ENCODE data around the gene C9orf85.

DNA sequence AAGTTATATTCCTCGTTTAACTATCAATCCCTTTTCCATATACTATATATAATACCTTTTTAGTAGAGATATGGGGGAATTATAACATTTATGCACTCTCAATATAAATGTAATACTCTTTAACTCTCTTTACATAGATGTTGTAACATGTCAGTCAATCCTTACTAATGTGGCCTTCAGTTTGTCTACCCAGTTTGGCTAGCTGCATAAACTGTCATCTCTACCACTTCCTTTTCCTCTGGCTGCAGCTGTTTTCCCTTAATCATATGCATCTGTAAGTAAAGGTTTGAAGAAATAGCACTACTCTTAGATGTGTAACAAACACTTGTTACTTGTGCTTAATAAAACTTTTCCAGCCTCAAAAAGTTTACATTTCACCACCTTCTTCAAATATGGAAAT is 13.9 kb upstream of the C9orf85 start:
- TF ChIP-seq, protein P1, sequence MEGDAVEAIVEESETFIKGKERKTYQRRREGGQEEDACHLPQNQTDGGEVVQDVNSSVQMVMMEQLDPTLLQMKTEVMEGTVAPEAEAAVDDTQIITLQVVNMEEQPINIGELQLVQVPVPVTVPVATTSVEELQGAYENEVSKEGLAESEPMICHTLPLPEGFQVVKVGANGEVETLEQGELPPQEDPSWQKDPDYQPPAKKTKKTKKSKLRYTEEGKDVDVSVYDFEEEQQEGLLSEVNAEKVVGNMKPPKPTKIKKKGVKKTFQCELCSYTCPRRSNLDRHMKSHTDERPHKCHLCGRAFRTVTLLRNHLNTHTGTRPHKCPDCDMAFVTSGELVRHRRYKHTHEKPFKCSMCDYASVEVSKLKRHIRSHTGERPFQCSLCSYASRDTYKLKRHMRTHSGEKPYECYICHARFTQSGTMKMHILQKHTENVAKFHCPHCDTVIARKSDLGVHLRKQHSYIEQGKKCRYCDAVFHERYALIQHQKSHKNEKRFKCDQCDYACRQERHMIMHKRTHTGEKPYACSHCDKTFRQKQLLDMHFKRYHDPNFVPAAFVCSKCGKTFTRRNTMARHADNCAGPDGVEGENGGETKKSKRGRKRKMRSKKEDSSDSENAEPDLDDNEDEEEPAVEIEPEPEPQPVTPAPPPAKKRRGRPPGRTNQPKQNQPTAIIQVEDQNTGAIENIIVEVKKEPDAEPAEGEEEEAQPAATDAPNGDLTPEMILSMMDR (IDR thresholded peaks at IDR 0.05) = no peak
- no peak for TF ChIP-seq POLR2A (IDR thresholded peaks at IDR 0.05)

Data from thyroid gland (tissue), 4 donors.